Naive thymus-derived CD8-positive, alpha-beta T cell (primary cell): ENCODE data around the gene CROCC2. TPM values are rescaled to one million over a fixed set of nuclear protein-coding genes. Genes with fewer than 3 reads are reported as not detected.

Experiments used
- ATAC-seq, 2 donors: fragments of 150-1000 bp; cut with Tn5 transposase in 1 of 2; sonication (Bioruptor Pico), chemical (Tn5 transposase) in 1 of 2; 1 replicate in 1 of 2; 2 replicates in 1 of 2; pipeline ENCODE4 v1.10.0; 2021; ENCODE audit warnings: mild to moderate bottlenecking in 2 of 2, moderate library complexity in 2 of 2
- POLR2A ChIA-PET: fragments of 350-600 bp; sonication (Branson Sonifier 250); formaldehyde crosslinking; loops from one replicate; lab custom pipeline; 2021; ENCODE audit warnings: antibody characterized with exemption; lab: Charles Lee
- DNase-seq, 10 donors: peaks; one replicate each; pipeline versions ENCODE4 v3.0.0 to v3.0.0-alpha.2; 2020 to 2022
- H3K27ac Mint-ChIP-seq, 10 donors: one replicate each; pipeline ENCODE4 v1.8.0; 2020 to 2022; ENCODE audit warnings: mild to moderate bottlenecking in 10 of 10, mixed read lengths in 10 of 10, moderate library complexity in 4 of 10, inconsistent platforms in 1 of 10
- H3K27me3 Mint-ChIP-seq, 5 donors: one replicate each; pipeline ENCODE4 v1.8.0; 2021 to 2022; ENCODE audit warnings: mixed read lengths in 5 of 5
- H3K36me3 Mint-ChIP-seq, 3 donors: one replicate each; pipeline ENCODE4 v1.8.0; 2020 to 2022; ENCODE audit warnings: mixed read lengths in 3 of 3, mild to moderate bottlenecking in 2 of 3, inconsistent platforms in 1 of 3
- H3K4me1 Mint-ChIP-seq, 4 donors: one replicate each; pipeline ENCODE4 v1.8.0; 2021 to 2022; ENCODE audit warnings: mixed read lengths in 4 of 4
- H3K4me3 Mint-ChIP-seq, 10 donors: one replicate each; pipeline ENCODE4 v1.8.0; 2020 to 2022; ENCODE audit warnings: mild to moderate bottlenecking in 10 of 10, mixed read lengths in 10 of 10, moderate library complexity in 6 of 10, inconsistent platforms in 1 of 10
- H3K9me3 Mint-ChIP-seq, 9 donors: one replicate each; pipeline ENCODE4 v1.8.0; 2020 to 2022; ENCODE audit warnings: mixed read lengths in 9 of 9, mild to moderate bottlenecking in 3 of 9, inconsistent platforms in 1 of 9, moderate library complexity in 1 of 9
- polyA plus RNA-seq, 3 donors: library from polyadenylated mRNA; unstranded; fragments of 300-500 nt; fragmentation: Illumina TruSeq; gene quantifications; one replicate each; pipeline ENCODE4 v1.2.3, GENCODE V29; 2021
- total RNA-seq, 8 experiments: library from RNA in 2 of 8; stranded (reverse) in 2 of 8; gene quantifications; one replicate each; pipeline ENCODE4 v1.2.3 and lab custom pipeline; 2021 to 2026

The CROCC2 gene
- total and polyA plus RNA-seq, 5 experiments from 2014 or later = not detected

DNA sequence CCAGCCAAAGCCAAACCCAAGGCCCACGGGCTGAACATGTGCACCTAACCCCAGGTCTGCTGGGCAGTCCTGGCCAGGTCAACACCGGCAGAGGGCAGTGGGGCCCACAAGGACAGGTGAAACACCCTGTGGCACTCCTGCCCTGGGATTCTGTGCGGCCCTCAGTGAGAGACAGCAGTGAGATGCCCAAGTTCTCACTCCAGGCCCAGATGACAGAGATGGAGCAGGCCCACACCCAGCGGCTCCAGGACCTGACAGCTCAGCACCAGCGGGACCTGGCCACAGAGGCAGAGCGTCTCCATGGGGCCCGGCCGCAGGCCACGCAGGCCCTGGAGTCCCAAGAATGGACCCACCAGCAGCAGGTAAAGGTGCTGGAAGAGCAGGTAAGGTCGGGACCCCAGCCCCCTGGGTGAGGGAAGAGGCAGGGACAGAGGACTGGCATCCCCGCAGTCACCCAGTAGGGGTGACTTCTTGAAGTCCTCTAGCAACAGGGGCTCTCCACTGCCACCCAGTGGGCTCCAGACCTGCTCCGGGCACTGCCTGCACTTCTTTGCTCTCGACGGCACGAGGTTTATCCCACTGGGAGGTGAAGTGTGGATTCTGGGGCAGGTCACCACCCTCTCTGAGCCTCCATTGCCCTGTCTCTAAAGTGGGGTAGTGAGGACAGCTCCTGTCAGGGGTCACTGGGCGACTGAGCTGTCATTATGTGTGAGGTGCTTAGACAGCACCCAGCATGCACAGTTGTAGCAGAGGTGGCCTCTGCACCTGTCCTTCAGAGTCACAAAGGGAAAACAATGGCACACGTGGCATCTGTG is 83.5 kb downstream of the CROCC2 start:
- H3K9me3 Mint-ChIP-seq = no peaks in the 10 kb centered on the region
- H3K4me3 Mint-ChIP-seq = no peak overlapping the region
- peak overlapping the region in 1 of 10 donors; percentile 7 for H3K27ac Mint-ChIP-seq
- POLR2A ChIA-PET = interaction anchor here (0.5 to 3.7 kb wide), 2 partner anchors 8 to 58 kb away, joined by 3 to 16 read pairs; partner anchors contain the start of gene SNED1
- no peaks in the 10 kb centered on the region for H3K36me3 Mint-ChIP-seq
- ATAC-seq = peak in 1 of 2 donors; percentile 33
- H3K4me1 Mint-ChIP-seq = peaks cover 3 to 15% (median 8%) of the 10 kb centered on the region in 4 donors
- peak in 1 of 10 donors; percentile 56 for DNase-seq
- peaks cover 0 to 2% (median 0%) of the 10 kb centered on the region in 5 donors for H3K27me3 Mint-ChIP-seq

DNA sequence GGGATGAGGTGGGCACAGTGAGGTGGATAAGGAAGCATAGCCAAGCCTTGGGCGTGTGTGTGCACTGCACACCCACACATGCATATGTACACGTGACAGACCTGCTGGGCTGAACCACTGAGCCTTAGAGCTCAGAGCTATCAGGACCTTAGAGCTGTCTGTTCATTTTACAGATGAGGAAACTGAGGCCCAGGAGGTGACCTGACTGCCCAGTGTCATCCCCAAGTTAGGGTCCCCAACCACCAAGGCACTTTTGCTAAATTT is 84.1 kb downstream of the CROCC2 start:
- ATAC-seq = no peak
- no peaks in the 10 kb centered on the region for H3K36me3 Mint-ChIP-seq
- POLR2A ChIA-PET = no interaction called here
- no peak overlapping the region for H3K4me3 Mint-ChIP-seq
- DNase-seq = no peak
- H3K27ac Mint-ChIP-seq = no peak overlapping the region
- H3K27me3 Mint-ChIP-seq = peaks cover 0 to 2% (median 0%) of the 10 kb centered on the region in 5 donors
- peaks cover 3 to 17% (median 10%) of the 10 kb centered on the region in 4 donors for H3K4me1 Mint-ChIP-seq
- no peaks in the 10 kb centered on the region for H3K9me3 Mint-ChIP-seq

- POLR2A ChIA-PET = interaction anchor here (1.2 to 2.2 kb wide), 2 partner anchors 19 to 22 kb away, joined by 3 to 6 read pairs; no protein-coding TSS in a partner anchor
- peaks cover under 1 to 19% (median 13%) of the 10 kb centered on the region in 4 donors for H3K4me1 Mint-ChIP-seq
- ATAC-seq (no peak), DNase-seq (no peak)
- no peak overlapping the region for H3K27ac Mint-ChIP-seq
- no peak overlapping the region for H3K4me3 Mint-ChIP-seq
- no peaks in the 10 kb centered on the region for H3K36me3 Mint-ChIP-seq
- H3K9me3 Mint-ChIP-seq = no peaks in the 10 kb centered on the region
- H3K27me3 Mint-ChIP-seq = peaks cover 0 to 4% (median 0%) of the 10 kb centered on the region in 5 donors
These were observed 84.7 kb downstream of the CROCC2 start for GRCh38 chr2:240990726-240991377.

- Mint-ChIP-seq H3K27ac (peak overlapping the region in 1 of 10 donors; percentile 44), H3K9me3 (no peaks in the 10 kb centered on the region), H3K27me3 (peaks cover 0 to 4% (median 0%) of the 10 kb centered on the region in 5 donors), H3K4me3 (no peak overlapping the region), H3K36me3 (no peaks in the 10 kb centered on the region), H3K4me1 (peaks cover 0 to 17% (median 14%) of the 10 kb centered on the region in 4 donors)
- DNase-seq (no peak), ATAC-seq (no peak)
- POLR2A ChIA-PET = interaction anchor here (0.5 to 2.2 kb wide), 3 partner anchors 18 to 25 kb away, joined by 3 to 6 read pairs (median 4); no protein-coding TSS in a partner anchor
These were observed 85.5 kb downstream of the CROCC2 start for GRCh38 chr2:240991378-240992263.

GRCh38 chr2:240992572-240993291 is 86.6 kb downstream of the CROCC2 start:
- DNase-seq (peak in 3 of 10 donors; percentile 14 to 34 (median 24)), ATAC-seq (peak; percentile 35 to 70)
- H3K4me1 Mint-ChIP-seq = peaks cover 8 to 28% (median 24%) of the 10 kb centered on the region in 4 donors
- H3K9me3 Mint-ChIP-seq = no peaks in the 10 kb centered on the region
- H3K4me3 Mint-ChIP-seq = peak overlapping the region in 5 of 10 donors; percentile 18 to 62 (median 30)
- H3K27ac Mint-ChIP-seq = peak overlapping the region in 6 of 10 donors; percentile 24 to 81 (median 65)
- H3K36me3 Mint-ChIP-seq = no peaks in the 10 kb centered on the region
- POLR2A ChIA-PET = interaction anchor here (1.3 to 2.2 kb wide), 2 partner anchors 9 to 17 kb away, joined by 3 to 6 read pairs; no protein-coding TSS in a partner anchor
- peaks cover 0 to 11% (median 0%) of the 10 kb centered on the region in 5 donors for H3K27me3 Mint-ChIP-seq

DNA sequence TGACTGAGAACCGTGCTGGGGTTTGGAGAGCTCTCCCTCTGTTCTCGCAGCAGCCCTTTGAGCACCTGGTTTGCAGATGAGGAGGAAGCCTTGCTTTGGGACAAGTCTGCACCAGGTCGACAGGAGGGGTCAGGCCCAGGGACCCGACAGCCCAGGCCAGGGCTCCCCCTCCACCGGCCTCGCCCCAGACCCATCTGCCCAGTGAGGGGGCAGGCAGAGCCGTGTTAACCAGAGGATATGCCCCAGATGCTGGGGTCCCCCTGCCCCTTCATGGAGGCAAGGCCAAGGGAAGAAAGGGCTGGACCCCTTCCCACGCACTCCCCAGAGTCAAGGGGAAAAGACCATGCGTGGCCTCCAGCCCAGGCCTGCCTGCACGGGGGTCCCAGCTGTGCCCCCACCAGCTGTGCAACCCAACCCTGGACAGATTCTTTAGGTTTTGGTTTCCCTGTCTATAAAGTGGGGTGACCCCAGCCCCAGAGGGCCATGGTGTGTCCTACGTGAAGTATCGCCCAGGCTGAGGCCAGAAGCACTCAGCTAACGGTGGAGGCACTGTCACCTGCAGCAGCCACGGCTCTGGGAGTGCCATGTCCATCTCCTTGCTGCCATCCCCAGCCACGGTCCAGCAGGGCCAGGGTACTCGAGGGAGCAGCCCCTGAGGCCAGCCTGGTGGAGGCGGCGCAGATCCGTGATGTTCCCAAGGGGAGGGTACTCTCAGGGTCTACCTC is 87.5 kb downstream of the CROCC2 start:
- ATAC-seq (no peak), DNase-seq (no peak)
- peaks cover 0 to 11% (median 0%) of the 10 kb centered on the region in 5 donors for H3K27me3 Mint-ChIP-seq
- no peaks in the 10 kb centered on the region for H3K36me3 Mint-ChIP-seq
- H3K4me3 Mint-ChIP-seq = peak overlapping the region in 1 of 10 donors; percentile 36
- no peak overlapping the region for H3K27ac Mint-ChIP-seq
- POLR2A ChIA-PET = interaction anchor here (0.9 to 2.2 kb wide), 3 partner anchors 10 to 18 kb away, joined by 3 to 6 read pairs (median 3); no protein-coding TSS in a partner anchor
- H3K9me3 Mint-ChIP-seq = no peaks in the 10 kb centered on the region
- H3K4me1 Mint-ChIP-seq = peaks cover 8 to 29% (median 24%) of the 10 kb centered on the region in 4 donors

DNA sequence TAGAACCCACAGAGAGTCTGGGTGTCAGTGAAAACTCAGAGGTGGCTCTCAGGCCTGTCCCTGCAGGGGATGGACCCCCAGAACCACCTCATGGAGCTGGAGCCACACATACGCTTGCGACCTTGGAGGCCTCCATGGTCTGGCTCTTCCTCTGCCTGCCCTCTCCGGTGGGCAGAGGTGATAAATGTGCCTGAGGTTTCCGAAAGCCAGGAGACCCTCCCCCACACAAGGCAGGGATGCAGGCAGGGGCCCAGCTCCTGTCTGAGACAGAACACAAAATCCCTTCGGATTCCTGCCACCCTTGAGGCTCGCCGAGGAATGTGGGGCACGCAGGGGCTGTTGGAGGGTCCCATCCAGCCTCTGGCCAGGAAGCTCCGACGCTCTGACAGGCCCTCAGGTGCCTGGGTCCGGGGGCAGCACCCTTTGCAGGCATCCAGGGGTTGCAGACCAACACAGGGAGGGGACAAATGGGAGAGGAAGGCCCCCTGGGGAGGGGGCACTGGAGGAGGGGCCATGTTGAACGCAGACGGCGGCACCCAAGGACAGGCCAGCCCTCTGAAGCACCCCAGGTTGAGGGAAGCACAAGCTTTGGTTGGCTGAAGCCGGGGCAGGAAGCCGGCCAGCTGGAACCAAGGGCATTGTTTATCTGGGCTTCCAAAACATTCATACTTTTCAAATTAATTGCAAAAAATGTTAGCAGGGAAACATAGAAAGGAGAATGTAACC is 88.2 kb downstream of the CROCC2 start:
- peaks cover 0 to 11% (median 0%) of the 10 kb centered on the region in 5 donors for H3K27me3 Mint-ChIP-seq
- H3K4me1 Mint-ChIP-seq = peaks cover 8 to 29% (median 24%) of the 10 kb centered on the region in 4 donors
- POLR2A ChIA-PET = interaction anchor here (0.9 kb wide), 1 partner anchor 17 kb away, joined by 3 read pairs; no protein-coding TSS in a partner anchor
- ATAC-seq = no peak
- DNase-seq = no peak
- no peak overlapping the region for H3K4me3 Mint-ChIP-seq
- H3K9me3 Mint-ChIP-seq = no peaks in the 10 kb centered on the region
- peak overlapping the region in 1 of 10 donors; percentile 14 for H3K27ac Mint-ChIP-seq
- no peaks in the 10 kb centered on the region for H3K36me3 Mint-ChIP-seq

DNA sequence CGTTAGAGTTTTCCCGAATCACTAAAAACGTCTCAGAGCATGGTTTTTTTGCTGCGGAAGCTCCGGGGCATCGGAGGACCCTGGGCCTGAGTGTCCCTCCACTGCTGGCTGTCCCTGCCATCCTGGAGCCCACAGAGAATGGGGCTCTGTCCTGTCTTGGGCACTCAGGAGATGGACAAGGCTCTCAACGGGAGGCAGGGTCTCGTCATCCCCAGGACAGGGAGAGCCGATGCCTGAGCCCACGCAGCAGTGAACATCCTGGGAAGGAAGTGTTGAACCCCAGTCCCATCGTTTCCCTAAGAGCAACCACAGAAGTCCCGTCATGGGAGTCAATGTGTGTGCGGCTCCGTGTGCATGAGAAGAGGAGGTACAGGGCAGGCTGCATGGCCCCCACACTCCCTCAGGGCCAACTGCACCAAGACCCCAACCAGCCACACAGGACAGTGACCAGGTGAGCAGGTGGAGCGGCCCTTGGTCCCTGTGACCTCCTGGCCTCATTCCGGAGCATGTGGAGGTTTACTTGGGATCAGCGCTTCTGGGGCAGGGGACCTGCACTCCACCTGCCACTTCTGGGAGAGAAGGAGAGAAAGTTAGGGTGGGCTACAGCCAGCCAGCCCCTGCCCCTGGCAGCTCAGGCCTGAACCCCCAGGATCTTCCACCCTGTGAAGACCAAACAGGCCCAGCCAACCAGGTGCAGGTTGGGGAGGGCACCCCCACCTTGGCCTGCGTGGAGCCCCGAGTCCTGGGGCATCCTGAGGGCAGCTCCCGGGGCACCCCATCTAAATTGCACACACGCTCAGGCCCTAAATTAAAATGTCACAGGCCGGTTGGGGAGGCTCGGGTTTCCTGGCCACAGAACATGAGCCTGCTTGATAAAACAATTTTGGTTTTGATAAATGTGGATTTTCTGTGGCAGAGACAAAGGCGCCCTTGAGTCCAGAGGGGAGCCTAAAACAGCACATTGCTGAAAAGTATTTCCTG is 89.2 kb downstream of the CROCC2 start:
- no peak for DNase-seq
- POLR2A ChIA-PET = interaction anchor here (0.6 to 3.4 kb wide), 4 partner anchors 12 to 26 kb away, joined by 3 to 31 read pairs (median 8); no protein-coding TSS in a partner anchor
- H3K27ac Mint-ChIP-seq = peak overlapping the region in 5 of 10 donors; percentile 56 to 84 (median 74)

DNA sequence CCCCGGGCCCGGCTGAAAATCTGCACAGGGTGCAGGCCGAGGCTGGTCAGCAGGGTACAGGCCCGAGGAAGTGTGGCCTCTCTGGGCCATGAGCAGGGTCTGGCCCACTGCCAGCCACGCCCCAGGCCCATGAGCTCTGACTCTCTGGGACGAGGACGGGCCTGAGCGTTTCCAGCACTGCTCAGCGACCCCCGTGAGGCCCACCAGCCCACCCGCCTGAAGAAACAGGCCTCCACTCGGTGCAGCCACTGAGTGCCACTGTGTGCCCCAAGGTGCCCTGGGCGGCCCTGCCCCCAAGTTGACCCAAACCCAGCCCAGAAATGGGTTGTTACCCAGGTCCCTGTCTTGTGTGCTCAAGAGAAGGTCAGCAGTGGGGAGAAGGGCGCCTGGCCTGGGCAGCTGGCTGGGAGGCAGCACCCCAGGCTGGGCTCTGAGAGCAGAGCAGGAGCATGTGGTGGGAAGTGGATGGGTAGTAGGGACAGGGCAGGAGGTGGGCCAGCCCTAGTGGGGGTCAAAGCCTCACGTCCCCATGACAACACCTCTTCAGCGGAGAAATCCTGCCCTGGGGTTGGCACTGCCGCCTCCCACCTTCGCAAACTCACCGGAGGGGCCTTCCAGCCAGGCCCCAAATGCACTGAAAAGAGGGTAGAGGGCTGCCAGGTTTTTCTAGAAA is 90.2 kb downstream of the CROCC2 start:
- POLR2A ChIA-PET = interaction anchor here (0.9 to 3.4 kb wide), 9 partner anchors 9 to 112 kb away, joined by 3 to 31 read pairs (median 6); partner anchors contain the start of gene MTERF4
- DNase-seq = no peak
- peaks cover 0 to 6% (median 0%) of the 10 kb centered on the region in 3 donors for H3K36me3 Mint-ChIP-seq
- peaks cover 14 to 47% (median 40%) of the 10 kb centered on the region in 4 donors for H3K4me1 Mint-ChIP-seq
- H3K4me3 Mint-ChIP-seq = peak overlapping the region in 3 of 10 donors; percentile 8 to 95 (median 85)
- H3K27me3 Mint-ChIP-seq = peaks cover 0 to 22% (median 2%) of the 10 kb centered on the region in 5 donors
- ATAC-seq = no peak
- H3K27ac Mint-ChIP-seq = peak overlapping the region in 4 of 10 donors; percentile 49 to 95 (median 92)
- peaks cover 0 to under 1% (median 0%) of the 10 kb centered on the region in 9 donors for H3K9me3 Mint-ChIP-seq

More for the DNA sequence above, 89.2 kb downstream of the CROCC2 start:
- Mint-ChIP-seq H3K4me1 (peaks cover 14 to 38% (median 32%) of the 10 kb centered on the region in 4 donors), H3K27me3 (peaks cover 0 to 17% (median 2%) of the 10 kb centered on the region in 5 donors), H3K4me3 (peak overlapping the region in 1 of 10 donors; percentile 15), H3K36me3 (peaks cover 0 to 4% (median 0%) of the 10 kb centered on the region in 3 donors), H3K9me3 (no peaks in the 10 kb centered on the region)
- ATAC-seq = no peak
